HEK293 (cell line): ENCODE results near the gene SOCS4.
"Not testable (repeated sequence)": the region's sequence is repeated elsewhere in the genome, so short reads cannot be mapped to it uniquely, and the experiment has no call there.

Source experiments
- CTCF ChIA-PET: fragments of 350-600 bp; formaldehyde crosslinking; extraction: SDS; loops from one replicate; lab custom pipeline; 2021; ENCODE audit warnings: antibody characterized with exemption; lab: Yijun Ruan, JAX
- POLR2A ChIA-PET: fragments of 300-600 bp; formaldehyde crosslinking; extraction: SDS; loops from one replicate; lab custom pipeline; 2020; ENCODE audit warnings: antibody characterized with exemption, inconsistent platforms; lab: Yijun Ruan, JAX
- H3K27ac ChIP-seq: fragments of 200-500 bp; sonication (Bioruptor generic); 2 replicates; pipeline ENCODE4 v1.5.1; 2014; ENCODE audit warnings: low read depth, low read length, control low read depth, inconsistent platforms; ENCODE audit errors: extremely low read depth
- H3K36me3 ChIP-seq, 2 experiments: fragments of 200-500 bp in 1 of 2; sonication (Bioruptor generic) in 1 of 2; 1 replicate in 1 of 2; 2 replicates in 1 of 2; pipeline ENCODE4 v1.5.1; 2014 to 2017; ENCODE audit warnings: inconsistent platforms in 2 of 2, low read length in 2 of 2; ENCODE audit not compliant: control insufficient read depth in 2 of 2, insufficient read depth in 1 of 2
- H3K4me1 ChIP-seq: fragments of 200-500 bp; sonication (Bioruptor generic); 2 replicates; pipeline ENCODE4 v1.5.1; 2014; ENCODE audit warnings: mild to moderate bottlenecking, low read length, inconsistent platforms; ENCODE audit not compliant: control insufficient read depth, insufficient read depth
- H3K4me3 ChIP-seq: 2 replicates; pipeline ENCODE4 v1.5.1; 2011; ENCODE audit warnings: low read depth, mild to moderate bottlenecking, control low read depth, low read length, moderate library complexity
- H3K9me3 ChIP-seq: fragments of 200-500 bp; sonication (Bioruptor generic); 2 replicates; pipeline ENCODE4 v1.5.1; 2014; ENCODE audit warnings: low read depth, low read length, inconsistent platforms; ENCODE audit not compliant: control insufficient read depth, insufficient read depth
- IKZF3 ChIP-seq: fragments of 450-650 bp; IDR thresholded peaks from 2 replicates; pipeline ENCODE4 v1.5.0; 2018; ENCODE audit warnings: missing biosample characterization, mild to moderate bottlenecking, missing genetic modification characterization, moderate library complexity
- INSM2 ChIP-seq: fragments of 450-650 bp; formaldehyde crosslinking; IDR thresholded peaks from 2 replicates; pipeline ENCODE4 v1.5.1; 2016; ENCODE audit warnings: missing biosample characterization, missing genetic modification characterization
- MZF1 ChIP-seq: fragments of 450-650 bp; formaldehyde crosslinking; IDR thresholded peaks from 2 replicates; pipeline ENCODE4 v1.5.1; 2017; ENCODE audit warnings: missing biosample characterization, missing genetic modification characterization, borderline replicate concordance
- PRDM6 ChIP-seq: fragments of 450-650 bp; formaldehyde crosslinking; IDR thresholded peaks from 2 replicates; pipeline ENCODE4 v1.5.1; 2017; ENCODE audit warnings: missing biosample characterization, missing genetic modification characterization
- REPIN1 ChIP-seq: fragments of 450-650 bp; formaldehyde crosslinking; IDR thresholded peaks from 2 replicates; pipeline ENCODE4 v1.5.1; 2017; ENCODE audit warnings: missing biosample characterization, missing genetic modification characterization, low read depth
- SCRT2 ChIP-seq: fragments of 450-650 bp; formaldehyde crosslinking; IDR thresholded peaks from 2 replicates; pipeline ENCODE4 v1.5.1; 2016; ENCODE audit warnings: missing biosample characterization, missing genetic modification characterization
- SETDB1 ChIP-seq: IDR thresholded peaks from one replicate; pipeline ENCODE4 v1.6.1; 2017; ENCODE audit warnings: mild to moderate bottlenecking, low read length, moderate library complexity, mixed read lengths; ENCODE audit not compliant: insufficient read length
- SP2 ChIP-seq: fragments of 450-650 bp; formaldehyde crosslinking; IDR thresholded peaks from 2 replicates; pipeline ENCODE4 v1.5.1; 2016; ENCODE audit warnings: missing biosample characterization, missing genetic modification characterization
- ZBTB20 ChIP-seq: fragments of 450-650 bp; formaldehyde crosslinking; IDR thresholded peaks from 2 replicates; pipeline ENCODE4 v1.5.1; 2016; ENCODE audit warnings: missing biosample characterization, missing genetic modification characterization
- ZNF140 ChIP-seq: fragments of 450-650 bp; formaldehyde crosslinking; IDR thresholded peaks from 2 replicates; pipeline ENCODE4 v1.5.1; 2016; ENCODE audit warnings: missing biosample characterization, missing genetic modification characterization
- ZNF292 ChIP-seq: fragments of 450-650 bp; formaldehyde crosslinking; IDR thresholded peaks from 2 replicates; pipeline ENCODE4 v1.5.1; 2016; ENCODE audit warnings: low read depth, missing biosample characterization, missing genetic modification characterization, borderline replicate concordance
- ZNF610 ChIP-seq: fragments of 450-650 bp; formaldehyde crosslinking; IDR thresholded peaks from 2 replicates; pipeline ENCODE4 v1.5.1; 2016; ENCODE audit warnings: missing biosample characterization, missing genetic modification characterization, borderline replicate concordance
- ZNF654 ChIP-seq: fragments of 450-650 bp; formaldehyde crosslinking; IDR thresholded peaks from 2 replicates; pipeline ENCODE4 v1.5.1; 2016; ENCODE audit warnings: low read depth, missing biosample characterization, missing genetic modification characterization
- ZNF776 ChIP-seq: fragments of 450-650 bp; formaldehyde crosslinking; IDR thresholded peaks from 2 replicates; pipeline ENCODE4 v1.5.0; 2017; ENCODE audit warnings: missing biosample characterization, missing genetic modification characterization, borderline replicate concordance
- TF ChIP-seq, protein P1 (sequence below): fragments of 450-650 bp; formaldehyde crosslinking; IDR thresholded peaks from 2 replicates; pipeline ENCODE4 v1.5.1; 2016; ENCODE audit warnings: missing biosample characterization, missing genetic modification characterization
- TF ChIP-seq, protein P2 (sequence below): fragments of 450-650 bp; formaldehyde crosslinking; IDR thresholded peaks from 2 replicates; pipeline ENCODE4 v1.5.1; 2016; ENCODE audit warnings: missing biosample characterization, missing genetic modification characterization
- TF ChIP-seq, protein P3 (sequence below): fragments of 450-650 bp; formaldehyde crosslinking; IDR thresholded peaks from 2 replicates; pipeline ENCODE4 v1.5.1; 2016; ENCODE audit warnings: missing biosample characterization, missing genetic modification characterization, borderline replicate concordance

SOCS4 gene

GRCh38 chr14:55031190-55031589 is 4.2 kb downstream of the SOCS4 start:
- H3K36me3 ChIP-seq: peaks cover 21 to 29% of the 10 kb centered on the region in 2 experiments
- ChIA-PET CTCF (interaction anchor here (0.7 to 1.7 kb wide), 5 partner anchors 12 to 258 kb away, joined by 3 to 11 read pairs (median 3); partner anchors contain the start of gene MAPK1IP1L), POLR2A (interaction anchor here (0.6 to 2.3 kb wide), 2 partner anchors 18 to 20 kb away, joined by 3 to 11 read pairs; partner anchors contain the start of gene MAPK1IP1L)
- no peaks in the 10 kb centered on the region for H3K9me3 ChIP-seq
- H3K4me1 ChIP-seq: peaks cover 19% of the 10 kb centered on the region
- no peak overlapping the region for H3K4me3 ChIP-seq
- TF ChIP-seq ZNF610 (tag by site-specific recombination): no peak
- TF ChIP-seq, protein P1, sequence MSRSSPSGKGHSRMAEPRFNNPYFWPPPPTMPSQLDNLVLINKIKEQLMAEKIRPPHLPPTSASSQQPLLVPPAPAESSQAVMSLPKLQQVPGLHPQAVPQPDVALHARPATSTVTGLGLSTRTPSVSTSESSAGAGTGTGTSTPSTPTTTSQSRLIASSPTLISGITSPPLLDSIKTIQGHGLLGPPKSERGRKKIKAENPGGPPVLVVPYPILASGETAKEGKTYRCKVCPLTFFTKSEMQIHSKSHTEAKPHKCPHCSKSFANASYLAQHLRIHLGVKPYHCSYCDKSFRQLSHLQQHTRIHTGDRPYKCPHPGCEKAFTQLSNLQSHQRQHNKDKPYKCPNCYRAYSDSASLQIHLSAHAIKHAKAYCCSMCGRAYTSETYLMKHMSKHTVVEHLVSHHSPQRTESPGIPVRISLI (tag by site-specific recombination): no peak
- TF ChIP-seq, protein P2, sequence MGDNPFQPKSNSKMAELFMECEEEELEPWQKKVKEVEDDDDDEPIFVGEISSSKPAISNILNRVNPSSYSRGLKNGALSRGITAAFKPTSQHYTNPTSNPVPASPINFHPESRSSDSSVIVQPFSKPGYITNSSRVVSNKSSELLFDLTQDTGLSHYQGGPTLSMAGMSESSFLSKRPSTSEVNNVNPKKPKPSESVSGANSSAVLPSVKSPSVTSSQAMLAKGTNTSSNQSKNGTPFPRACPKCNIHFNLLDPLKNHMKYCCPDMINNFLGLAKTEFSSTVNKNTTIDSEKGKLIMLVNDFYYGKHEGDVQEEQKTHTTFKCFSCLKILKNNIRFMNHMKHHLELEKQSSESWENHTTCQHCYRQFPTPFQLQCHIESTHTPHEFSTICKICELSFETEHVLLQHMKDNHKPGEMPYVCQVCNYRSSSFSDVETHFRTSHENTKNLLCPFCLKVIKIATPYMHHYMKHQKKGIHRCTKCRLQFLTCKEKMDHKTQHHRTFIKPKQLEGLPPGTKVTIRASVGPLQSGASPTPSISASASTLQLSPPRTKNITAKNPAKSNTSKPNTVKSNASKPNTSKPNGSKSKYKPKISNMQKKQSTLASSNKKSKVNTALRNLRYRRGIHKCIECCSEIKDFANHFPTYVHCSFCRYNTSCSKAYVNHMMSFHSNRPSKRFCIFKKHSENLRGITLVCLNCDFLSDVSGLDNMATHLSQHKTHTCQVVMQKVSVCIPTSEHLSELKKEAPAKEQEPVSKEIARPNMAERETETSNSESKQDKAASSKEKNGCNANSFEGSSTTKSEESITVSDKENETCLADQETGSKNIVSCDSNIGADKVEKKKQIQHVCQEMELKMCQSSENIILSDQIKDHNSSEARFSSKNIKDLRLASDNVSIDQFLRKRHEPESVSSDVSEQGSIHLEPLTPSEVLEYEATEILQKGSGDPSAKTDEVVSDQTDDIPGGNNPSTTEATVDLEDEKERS: no peak
- TF ChIP-seq IKZF3: 0 out of 2 replicates have a peak, but pooled peaks have one; percentile 18
- TF ChIP-seq ZNF140 (tag by site-specific recombination): no peak
- no peak overlapping the region for H3K27ac ChIP-seq

DNA sequence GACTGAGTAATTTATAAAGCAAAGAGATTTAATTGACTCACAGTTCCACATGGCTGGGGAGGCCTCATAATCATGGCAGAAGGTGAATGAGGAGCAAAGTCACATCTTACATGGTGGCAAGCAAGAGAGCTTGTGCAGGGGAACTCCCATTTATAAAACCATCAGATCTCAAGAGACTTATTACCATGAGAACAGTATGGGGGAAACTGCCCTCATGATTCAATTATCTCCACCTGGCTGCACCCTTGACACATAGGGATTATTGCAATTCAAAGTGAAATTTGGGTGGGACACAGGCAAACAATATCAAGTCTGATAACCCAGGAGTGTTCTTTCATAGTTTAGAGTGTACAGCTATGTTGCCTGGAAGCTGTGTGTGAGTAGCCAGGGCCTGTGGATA is 11.0 kb downstream of the SOCS4 start:
- H3K36me3 ChIP-seq: peaks cover 40 to 61% of the 10 kb centered on the region in 2 experiments
- not testable (repeated sequence) for H3K9me3 ChIP-seq, H3K4me1 ChIP-seq, H3K27ac ChIP-seq, H3K4me3 ChIP-seq
- TF ChIP-seq SETDB1: peak; percentile 33
- CTCF ChIA-PET: interaction anchor here (0.6 kb wide), 1 partner anchor 243 kb away, joined by 3 read pairs; no protein-coding TSS in a partner anchor
- POLR2A ChIA-PET: interaction anchor here (1.0 kb wide), 1 partner anchor 13 kb away, joined by 3 read pairs; no protein-coding TSS in a partner anchor

GRCh38 chr14:55038708-55039107 is 11.7 kb downstream of the SOCS4 start:
- CTCF ChIA-PET: interaction anchor here (0.6 kb wide), 1 partner anchor 244 kb away, joined by 3 read pairs; no protein-coding TSS in a partner anchor
- H3K4me1 ChIP-seq: no peaks in the 10 kb centered on the region
- no peaks in the 10 kb centered on the region for H3K9me3 ChIP-seq
- H3K36me3 ChIP-seq: peaks cover 47 to 58% of the 10 kb centered on the region in 2 experiments
- no peak overlapping the region for H3K27ac ChIP-seq
- H3K4me3 ChIP-seq: no peak overlapping the region
- POLR2A ChIA-PET: interaction anchor here (1.0 to 1.5 kb wide), 2 partner anchors 12 kb away, joined by 3 read pairs; partner anchors contain the start of genes SOCS4 and WDHD1
- TF ChIP-seq, protein P1 (tag by site-specific recombination): no peak
- TF ChIP-seq ZNF776 (tag by site-specific recombination) (no peak), INSM2 (tag by site-specific recombination) (no peak), PRDM6 (tag by site-specific recombination) (no peak), REPIN1 (tag by site-specific recombination) (no peak), SCRT2 (tag by site-specific recombination) (no peak), SP2 (tag by site-specific recombination) (no peak), MZF1 (no peak), ZBTB20 (tag by site-specific recombination) (no peak), ZNF654 (tag by site-specific recombination) (no peak), ZNF292 (tag by site-specific recombination) (no peak)
- TF ChIP-seq, protein P3, sequence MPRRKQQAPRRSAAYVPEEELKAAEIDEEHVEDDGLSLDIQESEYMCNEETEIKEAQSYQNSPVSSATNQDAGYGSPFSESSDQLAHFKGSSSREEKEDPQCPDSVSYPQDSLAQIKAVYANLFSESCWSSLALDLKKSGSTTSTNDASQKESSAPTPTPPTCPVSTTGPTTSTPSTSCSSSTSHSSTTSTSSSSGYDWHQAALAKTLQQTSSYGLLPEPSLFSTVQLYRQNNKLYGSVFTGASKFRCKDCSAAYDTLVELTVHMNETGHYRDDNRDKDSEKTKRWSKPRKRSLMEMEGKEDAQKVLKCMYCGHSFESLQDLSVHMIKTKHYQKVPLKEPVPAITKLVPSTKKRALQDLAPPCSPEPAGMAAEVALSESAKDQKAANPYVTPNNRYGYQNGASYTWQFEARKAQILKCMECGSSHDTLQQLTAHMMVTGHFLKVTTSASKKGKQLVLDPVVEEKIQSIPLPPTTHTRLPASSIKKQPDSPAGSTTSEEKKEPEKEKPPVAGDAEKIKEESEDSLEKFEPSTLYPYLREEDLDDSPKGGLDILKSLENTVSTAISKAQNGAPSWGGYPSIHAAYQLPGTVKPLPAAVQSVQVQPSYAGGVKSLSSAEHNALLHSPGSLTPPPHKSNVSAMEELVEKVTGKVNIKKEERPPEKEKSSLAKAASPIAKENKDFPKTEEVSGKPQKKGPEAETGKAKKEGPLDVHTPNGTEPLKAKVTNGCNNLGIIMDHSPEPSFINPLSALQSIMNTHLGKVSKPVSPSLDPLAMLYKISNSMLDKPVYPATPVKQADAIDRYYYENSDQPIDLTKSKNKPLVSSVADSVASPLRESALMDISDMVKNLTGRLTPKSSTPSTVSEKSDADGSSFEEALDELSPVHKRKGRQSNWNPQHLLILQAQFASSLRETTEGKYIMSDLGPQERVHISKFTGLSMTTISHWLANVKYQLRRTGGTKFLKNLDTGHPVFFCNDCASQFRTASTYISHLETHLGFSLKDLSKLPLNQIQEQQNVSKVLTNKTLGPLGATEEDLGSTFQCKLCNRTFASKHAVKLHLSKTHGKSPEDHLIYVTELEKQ (tag by site-specific recombination): no peak
